GM13977 (cell line): ENCODE measurements around the gene CACNA2D1.

ENCODE experiments used
- DNase-seq: peaks from one replicate; pipeline ENCODE4 v3.0.0; 2012; ENCODE audit warnings: low spot score
- CTCF ChIP-seq: IDR thresholded peaks from 2 replicates; pipeline ENCODE4 v1.5.1; 2012; ENCODE audit warnings: mild to moderate bottlenecking, control low read depth; ENCODE audit not compliant: insufficient read depth; ENCODE audit errors: extremely low read depth, missing control alignments
- in situ Hi-C: fragments of 300-500 bp; cut with MboI; formaldehyde crosslinking; loops from one replicate; pipeline ENCODE4 v1.12.0; 2022; ENCODE audit warnings: low sequenced_read_pairs, low pct_unique_long_range_greater_than_20kb, mixed read lengths, inconsistent platforms; ENCODE audit not compliant: unreplicated experiment

CACNA2D1 gene

GRCh38 chr7:82286798-82287140 is 156.8 kb downstream of the CACNA2D1 start:
- no peak for DNase-seq
- in situ Hi-C loops = no loop called here
- no peak for TF ChIP-seq CTCF

- no peak for TF ChIP-seq CTCF
- in situ Hi-C loops = no loop called here
- no peak for DNase-seq
These were observed 157.3 kb downstream of the CACNA2D1 start for GRCh38 chr7:82286096-82286797.

GRCh38 chr7:82284936-82285519 is 158.5 kb downstream of the CACNA2D1 start:
- no peak for TF ChIP-seq CTCF
- in situ Hi-C loops = no loop called here
- no peak for DNase-seq

GRCh38 chr7:82275342-82275741 is 168.2 kb downstream of the CACNA2D1 start:
- no peak for DNase-seq
- in situ Hi-C loops = no loop called here
- no peak for TF ChIP-seq CTCF

- in situ Hi-C loops = no loop called here
- no peak for TF ChIP-seq CTCF
- DNase-seq = no peak
These were observed 168.9 kb downstream of the CACNA2D1 start for GRCh38 chr7:82274681-82275080.

- in situ Hi-C loops = no loop called here
- TF ChIP-seq CTCF = no peak
- DNase-seq = no peak
These were observed 169.7 kb downstream of the CACNA2D1 start for GRCh38 chr7:82273886-82274285.
